Liver (tissue), 9 donors: ENCODE results near the gene TNFRSF21. TPM values are rescaled to one million over a fixed set of nuclear protein-coding genes. Genes with fewer than 3 reads are reported as not detected.

Experiments used
- DNase-seq: peaks from one replicate; pipeline ENCODE4 v3.0.0-alpha.2; 2017; ENCODE audit warnings: low spot score
- H3K27ac ChIP-seq, 2 donors: one replicate each; pipeline ENCODE4 v1.7.0; 2013; ENCODE audit warnings: inconsistent platforms in 2 of 2, low read length in 2 of 2, control low read depth in 1 of 2, low read depth in 1 of 2, mild to moderate bottlenecking in 1 of 2
- H3K27me3 ChIP-seq, 4 donors: one replicate each; pipeline versions ENCODE4 v1.6.1 to v1.7.0; 2013; ENCODE audit warnings: low read length in 3 of 4, inconsistent platforms in 1 of 4, mild to moderate bottlenecking in 1 of 4, moderate library complexity in 1 of 4; ENCODE audit not compliant: control insufficient read depth in 4 of 4, insufficient read depth in 4 of 4
- H3K36me3 ChIP-seq, 4 donors: one replicate each; pipeline versions ENCODE4 v1.6.1 to v1.7.0; 2013; ENCODE audit warnings: low read length in 3 of 4, mild to moderate bottlenecking in 3 of 4, low read depth in 1 of 4, moderate library complexity in 1 of 4; ENCODE audit not compliant: control insufficient read depth in 4 of 4, insufficient read depth in 3 of 4
- H3K4me1 ChIP-seq, 4 donors: one replicate each; pipeline versions ENCODE4 v1.6.1 to v1.7.0; 2013; ENCODE audit warnings: low read length in 3 of 4, mild to moderate bottlenecking in 3 of 4, moderate library complexity in 1 of 4; ENCODE audit not compliant: control insufficient read depth in 4 of 4, insufficient read depth in 4 of 4
- H3K4me3 ChIP-seq, 3 donors: one replicate each; pipeline versions ENCODE4 v1.6.1 to v1.7.0; 2013; ENCODE audit warnings: low read length in 3 of 3, control low read depth in 1 of 3, low read depth in 1 of 3, mild to moderate bottlenecking in 1 of 3
- H3K9ac ChIP-seq, 2 donors: one replicate each; pipeline ENCODE4 v1.7.0; 2013; ENCODE audit warnings: low read length in 2 of 2, mild to moderate bottlenecking in 2 of 2, moderate library complexity in 2 of 2, control low read depth in 1 of 2, low read depth in 1 of 2
- H3K9me3 ChIP-seq, 4 donors: one replicate each; pipeline versions ENCODE4 v1.6.1 to v1.7.0; 2013; ENCODE audit warnings: low read length in 3 of 4; ENCODE audit not compliant: control insufficient read depth in 4 of 4
- FOXA1 ChIP-seq: IDR thresholded peaks from 2 replicates; pipeline ENCODE4 v1.6.1; 2016; ENCODE audit warnings: antibody characterized with exemption
- FOXA2 ChIP-seq: IDR thresholded peaks from 2 replicates; pipeline ENCODE4 v1.6.1; 2016; ENCODE audit warnings: antibody characterized with exemption
- GABPA ChIP-seq, 2 donors: IDR thresholded peaks in 1 of 2; conservative IDR thresholded peaks in 1 of 2; 2 replicates each; pipeline ENCODE4 v1.6.1; 2016; ENCODE audit warnings: antibody characterized with exemption in 2 of 2, mild to moderate bottlenecking in 1 of 2, moderate library complexity in 1 of 2
- HNF4A ChIP-seq, 2 donors: conservative IDR thresholded peaks; 2 replicates each; pipeline ENCODE4 v1.6.1; 2016; ENCODE audit warnings: antibody characterized with exemption in 2 of 2, mild to moderate bottlenecking in 2 of 2
- HNF4G ChIP-seq: IDR thresholded peaks from 2 replicates; pipeline ENCODE4 v1.6.1; 2016; ENCODE audit warnings: antibody characterized with exemption
- JUND ChIP-seq, 2 donors: IDR thresholded peaks; 2 replicates each; pipeline ENCODE4 v1.6.1; 2016; ENCODE audit warnings: antibody characterized with exemption in 2 of 2
- MAX ChIP-seq: IDR thresholded peaks from 2 replicates; pipeline ENCODE4 v1.6.1; 2016; ENCODE audit warnings: antibody characterized with exemption
- NR2F2 ChIP-seq: IDR thresholded peaks from 2 replicates; pipeline ENCODE4 v1.6.1; 2016; ENCODE audit warnings: antibody characterized with exemption
- RAD21 ChIP-seq, 2 donors: IDR thresholded peaks; 2 replicates each; pipeline ENCODE4 v1.6.1; 2016; ENCODE audit warnings: antibody characterized with exemption in 2 of 2, mild to moderate bottlenecking in 2 of 2
- REST ChIP-seq: IDR thresholded peaks from 2 replicates; pipeline ENCODE4 v1.6.1; 2016; ENCODE audit warnings: antibody characterized with exemption, mild to moderate bottlenecking
- RXRA ChIP-seq, 2 donors: IDR thresholded peaks; 2 replicates each; pipeline ENCODE4 v1.6.1; 2017 to 2018; ENCODE audit warnings: antibody characterized with exemption in 2 of 2, mild to moderate bottlenecking in 1 of 2
- SP1 ChIP-seq: IDR thresholded peaks from 2 replicates; pipeline ENCODE4 v1.6.1; 2018; ENCODE audit warnings: antibody characterized with exemption, mild to moderate bottlenecking
- TAF1 ChIP-seq: conservative IDR thresholded peaks from 2 replicates; pipeline ENCODE4 v1.6.1; 2016; ENCODE audit warnings: antibody characterized with exemption, mild to moderate bottlenecking
- YY1 ChIP-seq: IDR thresholded peaks from 2 replicates; pipeline ENCODE4 v1.6.1; 2016; ENCODE audit warnings: antibody characterized with exemption, mild to moderate bottlenecking
- WGBS: extraction: QIAGEN DNeasy Blood & Tissue Kit; methylation state at CpG from one replicate; pipeline ENCODE4 v1.1.7; 2013; 5-methylcytosine and 5-hydroxymethylcytosine counted together
- polyA plus RNA-seq, 2 donors: library from polyadenylated mRNA; stranded (reverse) in 1 of 2; unstranded in 1 of 2; fragments of 200-250 nt in 1 of 2; fragments of >200 nt in 1 of 2; fragmentation: Nextera tagmentation in 1 of 2; extraction: Ambion mirVana in 1 of 2; gene quantifications; one replicate each; pipeline versions ENCODE4 v1.2.1 to v1.2.3, GENCODE V29; 2013 to 2015
- total RNA-seq, 2 donors: library from RNA; depleted of rRNA; stranded (reverse); fragments of >200 nt; gene quantifications; one replicate each; pipeline ENCODE4 v1.2.3, GENCODE V29; 2014
- TF ChIP-seq, protein P1 (sequence below): fragments of 150-350 bp; IDR thresholded peaks from 2 replicates; pipeline ENCODE4 v1.5.1; 2017; ENCODE audit warnings: improper control_type of control experiment, low read depth, low read length; ENCODE audit not compliant: missing input control
- TF ChIP-seq, protein P2 (sequence below): IDR thresholded peaks from 2 replicates; pipeline ENCODE4 v1.6.1; 2016; ENCODE audit warnings: antibody characterized with exemption
- donor health status: healthy.
- donor health status: healthy.
- donor health status: healthy.
- donor health status: healthy.
- donor health status: healthy.

TNFRSF21 gene
- total and polyA plus RNA-seq, 4 donors = 2.1 to 3.2 (median 2.9) TPM

GRCh38 chr6:47337519-47337918 lies 27.8 kb upstream of the TNFRSF21 start:
- H3K9ac ChIP-seq = no peak overlapping the region
- no peak overlapping the region for H3K4me3 ChIP-seq
- H3K27me3 ChIP-seq = no peaks in the 10 kb centered on the region
- no peaks in the 10 kb centered on the region for H3K4me1 ChIP-seq
- no peaks in the 10 kb centered on the region for H3K36me3 ChIP-seq
- H3K9me3 ChIP-seq = no peaks in the 10 kb centered on the region
- 90% methylated on average over 2 of the region's 2 CpGs for WGBS
- H3K27ac ChIP-seq = no peak overlapping the region
- TF ChIP-seq GABPA (IDR thresholded peaks at IDR 0.05 in 1 of 2, conservative IDR thresholded peaks at IDR 0.05 in 1 of 2) (no peak), FOXA2 (no peak), RAD21 (IDR thresholded peaks at IDR 0.05) (no peak), HNF4G (no peak), RXRA (IDR thresholded peaks at IDR 0.05) (no peak), JUND (IDR thresholded peaks at IDR 0.05) (no peak), MAX (no peak), TAF1 (no peak), REST (no peak)
- TF ChIP-seq, protein P1, sequence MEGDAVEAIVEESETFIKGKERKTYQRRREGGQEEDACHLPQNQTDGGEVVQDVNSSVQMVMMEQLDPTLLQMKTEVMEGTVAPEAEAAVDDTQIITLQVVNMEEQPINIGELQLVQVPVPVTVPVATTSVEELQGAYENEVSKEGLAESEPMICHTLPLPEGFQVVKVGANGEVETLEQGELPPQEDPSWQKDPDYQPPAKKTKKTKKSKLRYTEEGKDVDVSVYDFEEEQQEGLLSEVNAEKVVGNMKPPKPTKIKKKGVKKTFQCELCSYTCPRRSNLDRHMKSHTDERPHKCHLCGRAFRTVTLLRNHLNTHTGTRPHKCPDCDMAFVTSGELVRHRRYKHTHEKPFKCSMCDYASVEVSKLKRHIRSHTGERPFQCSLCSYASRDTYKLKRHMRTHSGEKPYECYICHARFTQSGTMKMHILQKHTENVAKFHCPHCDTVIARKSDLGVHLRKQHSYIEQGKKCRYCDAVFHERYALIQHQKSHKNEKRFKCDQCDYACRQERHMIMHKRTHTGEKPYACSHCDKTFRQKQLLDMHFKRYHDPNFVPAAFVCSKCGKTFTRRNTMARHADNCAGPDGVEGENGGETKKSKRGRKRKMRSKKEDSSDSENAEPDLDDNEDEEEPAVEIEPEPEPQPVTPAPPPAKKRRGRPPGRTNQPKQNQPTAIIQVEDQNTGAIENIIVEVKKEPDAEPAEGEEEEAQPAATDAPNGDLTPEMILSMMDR = no peak
- TF ChIP-seq, protein P2, sequence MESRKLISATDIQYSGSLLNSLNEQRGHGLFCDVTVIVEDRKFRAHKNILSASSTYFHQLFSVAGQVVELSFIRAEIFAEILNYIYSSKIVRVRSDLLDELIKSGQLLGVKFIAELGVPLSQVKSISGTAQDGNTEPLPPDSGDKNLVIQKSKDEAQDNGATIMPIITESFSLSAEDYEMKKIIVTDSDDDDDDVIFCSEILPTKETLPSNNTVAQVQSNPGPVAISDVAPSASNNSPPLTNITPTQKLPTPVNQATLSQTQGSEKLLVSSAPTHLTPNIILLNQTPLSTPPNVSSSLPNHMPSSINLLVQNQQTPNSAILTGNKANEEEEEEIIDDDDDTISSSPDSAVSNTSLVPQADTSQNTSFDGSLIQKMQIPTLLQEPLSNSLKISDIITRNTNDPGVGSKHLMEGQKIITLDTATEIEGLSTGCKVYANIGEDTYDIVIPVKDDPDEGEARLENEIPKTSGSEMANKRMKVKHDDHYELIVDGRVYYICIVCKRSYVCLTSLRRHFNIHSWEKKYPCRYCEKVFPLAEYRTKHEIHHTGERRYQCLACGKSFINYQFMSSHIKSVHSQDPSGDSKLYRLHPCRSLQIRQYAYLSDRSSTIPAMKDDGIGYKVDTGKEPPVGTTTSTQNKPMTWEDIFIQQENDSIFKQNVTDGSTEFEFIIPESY = no peak
- no peak for DNase-seq

- no peak overlapping the region for H3K4me3 ChIP-seq
- no peak overlapping the region for H3K9ac ChIP-seq
- no peaks in the 10 kb centered on the region for H3K9me3 ChIP-seq
- H3K36me3 ChIP-seq = no peaks in the 10 kb centered on the region
- TF ChIP-seq NR2F2 (no peak), HNF4A (conservative IDR thresholded peaks at IDR 0.05) (no peak), YY1 (no peak), FOXA2 (no peak), MAX (no peak), HNF4G (no peak), SP1 (no peak), REST (no peak), JUND (IDR thresholded peaks at IDR 0.05) (no peak), TAF1 (no peak), FOXA1 (no peak), RAD21 (IDR thresholded peaks at IDR 0.05) (no peak)
- H3K27me3 ChIP-seq = no peaks in the 10 kb centered on the region
- no peak for DNase-seq
- H3K27ac ChIP-seq = no peak overlapping the region
- no peaks in the 10 kb centered on the region for H3K4me1 ChIP-seq
These were observed 26.6 kb upstream of the TNFRSF21 start for GRCh38 chr6:47336334-47336733.
